H1 (cell line): Measurements from ENCODE around the gene EIF4EBP2. TPM values are rescaled to one million over a fixed set of nuclear protein-coding genes. Genes with fewer than 3 reads are reported as not detected.

Experiments used
- ASH2L ChIP-seq: fragments of 200-600, 300-600 bp; sonication (generic); IDR thresholded peaks from one replicate; pipeline ENCODE4 v1.7.1; 2017; ENCODE audit warnings: low read length
- CBX8 ChIP-seq: fragments of 300-800, 300-1000 bp; sonication (generic); IDR thresholded peaks from 2 replicates; pipeline ENCODE4 v1.7.1; 2016; ENCODE audit warnings: low read depth, low read length, borderline replicate concordance
- RNF2 ChIP-seq: fragments of 200-900, 300-1000 bp; sonication (generic); IDR thresholded peaks from 2 replicates; pipeline ENCODE4 v1.7.1; 2016; ENCODE audit warnings: borderline replicate concordance, low read depth, mild to moderate bottlenecking, antibody characterized with exemption, low read length; ENCODE audit not compliant: poor library complexity, severe bottlenecking; ENCODE audit errors: missing control alignments
- SIX5 ChIP-seq: IDR thresholded peaks from 2 replicates; pipeline ENCODE4 v1.6.1; 2011; ENCODE audit warnings: mild to moderate bottlenecking, low read depth, low read length
- TAF1 ChIP-seq: IDR thresholded peaks from 2 replicates; pipeline ENCODE4 v1.6.1; 2011; ENCODE audit warnings: mild to moderate bottlenecking, low read depth, low read length
- ZNF274 ChIP-seq: IDR thresholded peaks from 2 replicates; pipeline ENCODE4 v1.7.0; 2012; ENCODE audit warnings: low read length, borderline replicate concordance; ENCODE audit errors: extremely low read depth
- polyA plus RNA-seq, 7 experiments: library from polyadenylated mRNA; depleted of rRNA in 3 of 7; stranded (reverse) in 5 of 7; unstranded in 2 of 7; fragments of >200 nt in 5 of 7; fragments of 200-250 nt in 2 of 7; gene quantifications; 1 replicate in 5 of 7; 2 replicates in 1 of 7; 4 replicates in 1 of 7; pipeline versions ENCODE4 v1.2.1 to v1.2.3, GENCODE V29; 2011 to 2013; ENCODE audit warnings: missing spikeins in 2 of 7, mixed read lengths in 2 of 7
- total RNA-seq: library from RNA; stranded (reverse); fragmentation: NEBNext Ultra II Directional; extraction: Animal tissue kit (Norgen Biotek cat#: 25700); gene quantifications from 2 replicates; pipeline ENCODE4 v1.2.1, GENCODE V29; 2021
- TF ChIP-seq, protein P1 (sequence below): fragments of 300-600 bp; sonication (generic); IDR thresholded peaks from 2 replicates; pipeline ENCODE4 v1.7.1; 2012; ENCODE audit warnings: low read length, moderate library complexity, mild to moderate bottlenecking, inconsistent platforms; ENCODE audit not compliant: insufficient replicate concordance

Gene EIF4EBP2
- total and polyA plus RNA-seq, 2 of the 8 experiments (the other 6 are each of a cell fraction or from before 2014, with no cell fraction given), result 55.3 to 144 TPM

DNA sequence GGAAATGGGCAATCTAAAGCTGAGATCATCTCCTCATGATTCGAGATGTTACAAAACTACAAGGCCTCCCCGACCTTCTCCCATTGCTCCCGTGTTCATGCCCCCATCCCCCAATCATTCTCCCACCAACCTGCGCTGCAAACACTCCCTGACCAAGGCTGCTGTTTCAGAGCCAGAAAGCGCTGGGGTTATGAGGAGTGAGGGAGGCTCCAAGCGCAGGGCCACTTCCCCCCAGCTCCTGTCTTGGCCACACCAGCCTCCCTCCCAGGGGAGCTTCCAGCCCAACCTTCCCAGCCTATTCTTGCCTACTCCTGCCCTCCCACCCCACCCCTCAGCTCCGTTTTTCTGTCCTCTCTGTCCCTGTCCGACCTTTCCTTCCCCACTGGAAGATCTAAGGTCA, 52.2 kb downstream of the EIF4EBP2 start (continued):
- TF ChIP-seq, protein P1, sequence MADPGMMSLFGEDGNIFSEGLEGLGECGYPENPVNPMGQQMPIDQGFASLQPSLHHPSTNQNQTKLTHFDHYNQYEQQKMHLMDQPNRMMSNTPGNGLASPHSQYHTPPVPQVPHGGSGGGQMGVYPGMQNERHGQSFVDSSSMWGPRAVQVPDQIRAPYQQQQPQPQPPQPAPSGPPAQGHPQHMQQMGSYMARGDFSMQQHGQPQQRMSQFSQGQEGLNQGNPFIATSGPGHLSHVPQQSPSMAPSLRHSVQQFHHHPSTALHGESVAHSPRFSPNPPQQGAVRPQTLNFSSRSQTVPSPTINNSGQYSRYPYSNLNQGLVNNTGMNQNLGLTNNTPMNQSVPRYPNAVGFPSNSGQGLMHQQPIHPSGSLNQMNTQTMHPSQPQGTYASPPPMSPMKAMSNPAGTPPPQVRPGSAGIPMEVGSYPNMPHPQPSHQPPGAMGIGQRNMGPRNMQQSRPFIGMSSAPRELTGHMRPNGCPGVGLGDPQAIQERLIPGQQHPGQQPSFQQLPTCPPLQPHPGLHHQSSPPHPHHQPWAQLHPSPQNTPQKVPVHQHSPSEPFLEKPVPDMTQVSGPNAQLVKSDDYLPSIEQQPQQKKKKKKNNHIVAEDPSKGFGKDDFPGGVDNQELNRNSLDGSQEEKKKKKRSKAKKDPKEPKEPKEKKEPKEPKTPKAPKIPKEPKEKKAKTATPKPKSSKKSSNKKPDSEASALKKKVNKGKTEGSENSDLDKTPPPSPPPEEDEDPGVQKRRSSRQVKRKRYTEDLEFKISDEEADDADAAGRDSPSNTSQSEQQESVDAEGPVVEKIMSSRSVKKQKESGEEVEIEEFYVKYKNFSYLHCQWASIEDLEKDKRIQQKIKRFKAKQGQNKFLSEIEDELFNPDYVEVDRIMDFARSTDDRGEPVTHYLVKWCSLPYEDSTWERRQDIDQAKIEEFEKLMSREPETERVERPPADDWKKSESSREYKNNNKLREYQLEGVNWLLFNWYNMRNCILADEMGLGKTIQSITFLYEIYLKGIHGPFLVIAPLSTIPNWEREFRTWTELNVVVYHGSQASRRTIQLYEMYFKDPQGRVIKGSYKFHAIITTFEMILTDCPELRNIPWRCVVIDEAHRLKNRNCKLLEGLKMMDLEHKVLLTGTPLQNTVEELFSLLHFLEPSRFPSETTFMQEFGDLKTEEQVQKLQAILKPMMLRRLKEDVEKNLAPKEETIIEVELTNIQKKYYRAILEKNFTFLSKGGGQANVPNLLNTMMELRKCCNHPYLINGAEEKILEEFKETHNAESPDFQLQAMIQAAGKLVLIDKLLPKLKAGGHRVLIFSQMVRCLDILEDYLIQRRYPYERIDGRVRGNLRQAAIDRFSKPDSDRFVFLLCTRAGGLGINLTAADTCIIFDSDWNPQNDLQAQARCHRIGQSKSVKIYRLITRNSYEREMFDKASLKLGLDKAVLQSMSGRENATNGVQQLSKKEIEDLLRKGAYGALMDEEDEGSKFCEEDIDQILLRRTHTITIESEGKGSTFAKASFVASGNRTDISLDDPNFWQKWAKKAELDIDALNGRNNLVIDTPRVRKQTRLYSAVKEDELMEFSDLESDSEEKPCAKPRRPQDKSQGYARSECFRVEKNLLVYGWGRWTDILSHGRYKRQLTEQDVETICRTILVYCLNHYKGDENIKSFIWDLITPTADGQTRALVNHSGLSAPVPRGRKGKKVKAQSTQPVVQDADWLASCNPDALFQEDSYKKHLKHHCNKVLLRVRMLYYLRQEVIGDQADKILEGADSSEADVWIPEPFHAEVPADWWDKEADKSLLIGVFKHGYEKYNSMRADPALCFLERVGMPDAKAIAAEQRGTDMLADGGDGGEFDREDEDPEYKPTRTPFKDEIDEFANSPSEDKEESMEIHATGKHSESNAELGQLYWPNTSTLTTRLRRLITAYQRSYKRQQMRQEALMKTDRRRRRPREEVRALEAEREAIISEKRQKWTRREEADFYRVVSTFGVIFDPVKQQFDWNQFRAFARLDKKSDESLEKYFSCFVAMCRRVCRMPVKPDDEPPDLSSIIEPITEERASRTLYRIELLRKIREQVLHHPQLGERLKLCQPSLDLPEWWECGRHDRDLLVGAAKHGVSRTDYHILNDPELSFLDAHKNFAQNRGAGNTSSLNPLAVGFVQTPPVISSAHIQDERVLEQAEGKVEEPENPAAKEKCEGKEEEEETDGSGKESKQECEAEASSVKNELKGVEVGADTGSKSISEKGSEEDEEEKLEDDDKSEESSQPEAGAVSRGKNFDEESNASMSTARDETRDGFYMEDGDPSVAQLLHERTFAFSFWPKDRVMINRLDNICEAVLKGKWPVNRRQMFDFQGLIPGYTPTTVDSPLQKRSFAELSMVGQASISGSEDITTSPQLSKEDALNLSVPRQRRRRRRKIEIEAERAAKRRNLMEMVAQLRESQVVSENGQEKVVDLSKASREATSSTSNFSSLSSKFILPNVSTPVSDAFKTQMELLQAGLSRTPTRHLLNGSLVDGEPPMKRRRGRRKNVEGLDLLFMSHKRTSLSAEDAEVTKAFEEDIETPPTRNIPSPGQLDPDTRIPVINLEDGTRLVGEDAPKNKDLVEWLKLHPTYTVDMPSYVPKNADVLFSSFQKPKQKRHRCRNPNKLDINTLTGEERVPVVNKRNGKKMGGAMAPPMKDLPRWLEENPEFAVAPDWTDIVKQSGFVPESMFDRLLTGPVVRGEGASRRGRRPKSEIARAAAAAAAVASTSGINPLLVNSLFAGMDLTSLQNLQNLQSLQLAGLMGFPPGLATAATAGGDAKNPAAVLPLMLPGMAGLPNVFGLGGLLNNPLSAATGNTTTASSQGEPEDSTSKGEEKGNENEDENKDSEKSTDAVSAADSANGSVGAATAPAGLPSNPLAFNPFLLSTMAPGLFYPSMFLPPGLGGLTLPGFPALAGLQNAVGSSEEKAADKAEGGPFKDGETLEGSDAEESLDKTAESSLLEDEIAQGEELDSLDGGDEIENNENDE, result no peak
- no peak for TF ChIP-seq ASH2L
- TF ChIP-seq RNF2, result no peak
- TF ChIP-seq CBX8, result no peak
- no peak for TF ChIP-seq TAF1
- no peak for TF ChIP-seq ZNF274
- no peak for TF ChIP-seq SIX5
- TF ChIP-seq, all 59 proteins: peak for 0
